ENCODE measurements around the gene PIGN. TPM values are rescaled to one million over a fixed set of nuclear protein-coding genes. Genes with fewer than 3 reads are reported as not detected.

PIGN gene
- total and polyA plus RNA-seq, 2 donors from 2014 or later = 4.5 to 30.5 TPM

GRCh38 chr18:62182220-62182619, 4.6 kb downstream of the PIGN start:
- Histone ChIP-seq H3K27ac (ENCODE audit: low read depth in 2 of 2, low read length in 2 of 2) (no peak overlapping the region), H3K27me3 (ENCODE audit: control insufficient read depth, insufficient read depth, low read length) (no peaks in the 10 kb centered on the region), H3K9ac (ENCODE audit: low read length in 3 of 3) (no peak overlapping the region), H3K4me1 (ENCODE audit: control insufficient read depth in 2 of 3, insufficient read depth in 2 of 3, low read depth in 1 of 3, low read length in 3 of 3) (peaks cover 0 to 8% (median 0%) of the 10 kb centered on the region in 3 donors), H3K36me3 (ENCODE audit: control insufficient read depth in 2 of 3, insufficient read depth in 3 of 3, low read length in 3 of 3) (no peaks in the 10 kb centered on the region), H3K9me3 (ENCODE audit: control insufficient read depth in 2 of 3, insufficient read depth in 1 of 3, low read length in 3 of 3) (no peaks in the 10 kb centered on the region), H3K4me3 (ENCODE audit: low read length in 3 of 3) (no peak overlapping the region)
- intact Hi-C loops (cut with DNase I) = loop anchor here (10.0 kb wide), 1 partner anchor 63 kb away; no protein-coding TSS in a partner anchor
- no peak for TF ChIP-seq CTCF (IDR thresholded peaks at IDR 0.05; ENCODE audit: borderline replicate concordance, extremely low read depth, insufficient read depth)
- DNase-seq (no peak), FAIRE-seq (no peak)

- H3K9ac ChIP-seq (ENCODE audit: low read length in 3 of 3) = no peak overlapping the region
- no peaks in the 10 kb centered on the region for H3K36me3 ChIP-seq (ENCODE audit: control insufficient read depth in 2 of 3, insufficient read depth in 3 of 3, low read length in 3 of 3)
- no peaks in the 10 kb centered on the region for H3K27me3 ChIP-seq (ENCODE audit: control insufficient read depth, insufficient read depth, low read length)
- H3K4me1 ChIP-seq (ENCODE audit: control insufficient read depth in 2 of 3, insufficient read depth in 2 of 3, low read depth in 1 of 3, low read length in 3 of 3) = no peaks in the 10 kb centered on the region
- intact Hi-C loops (cut with DNase I) = no loop called here
- no peaks in the 10 kb centered on the region for H3K9me3 ChIP-seq (ENCODE audit: control insufficient read depth in 2 of 3, insufficient read depth in 1 of 3, low read length in 3 of 3)
- DNase-seq = no peak
- no peak overlapping the region for H3K27ac ChIP-seq (ENCODE audit: low read depth in 2 of 2, low read length in 2 of 2)
- no peak for TF ChIP-seq CTCF (IDR thresholded peaks at IDR 0.05; ENCODE audit: borderline replicate concordance, extremely low read depth, insufficient read depth)
- no peak for FAIRE-seq
- no peak overlapping the region for H3K4me3 ChIP-seq (ENCODE audit: low read length in 3 of 3)
Observed at GRCh38 chr18:62179213-62179612, 7.6 kb downstream of the PIGN start.

- DNase-seq = no peak
- Histone ChIP-seq H3K9ac (ENCODE audit: low read length in 3 of 3) (no peak overlapping the region), H3K4me1 (ENCODE audit: control insufficient read depth in 2 of 3, insufficient read depth in 2 of 3, low read depth in 1 of 3, low read length in 3 of 3) (no peaks in the 10 kb centered on the region), H3K27me3 (ENCODE audit: control insufficient read depth, insufficient read depth, low read length) (no peaks in the 10 kb centered on the region), H3K4me3 (ENCODE audit: low read length in 3 of 3) (no peak overlapping the region), H3K36me3 (ENCODE audit: control insufficient read depth in 2 of 3, insufficient read depth in 3 of 3, low read length in 3 of 3) (no peaks in the 10 kb centered on the region), H3K9me3 (ENCODE audit: control insufficient read depth in 2 of 3, insufficient read depth in 1 of 3, low read length in 3 of 3) (no peaks in the 10 kb centered on the region), H3K27ac (ENCODE audit: low read depth in 2 of 2, low read length in 2 of 2) (no peak overlapping the region)
- intact Hi-C loops (cut with DNase I) = no loop called here
- no peak for TF ChIP-seq CTCF (IDR thresholded peaks at IDR 0.05; ENCODE audit: borderline replicate concordance, extremely low read depth, insufficient read depth)
- no peak for FAIRE-seq
Observed at GRCh38 chr18:62177271-62177670, 9.6 kb downstream of the PIGN start.

GRCh38 chr18:62175521-62175920, 11.3 kb downstream of the PIGN start:
- Histone ChIP-seq H3K9ac (ENCODE audit: low read length in 3 of 3) (no peak overlapping the region), H3K27me3 (ENCODE audit: control insufficient read depth, insufficient read depth, low read length) (no peaks in the 10 kb centered on the region), H3K4me1 (ENCODE audit: control insufficient read depth in 2 of 3, insufficient read depth in 2 of 3, low read depth in 1 of 3, low read length in 3 of 3) (no peaks in the 10 kb centered on the region), H3K36me3 (ENCODE audit: control insufficient read depth in 2 of 3, insufficient read depth in 3 of 3, low read length in 3 of 3) (no peaks in the 10 kb centered on the region), H3K9me3 (ENCODE audit: control insufficient read depth in 2 of 3, insufficient read depth in 1 of 3, low read length in 3 of 3) (no peaks in the 10 kb centered on the region), H3K27ac (ENCODE audit: low read depth in 2 of 2, low read length in 2 of 2) (no peak overlapping the region), H3K4me3 (ENCODE audit: low read length in 3 of 3) (no peak overlapping the region)
- intact Hi-C loops (cut with DNase I) = no loop called here
- DNase-seq (no peak), FAIRE-seq (no peak)
- TF ChIP-seq CTCF (IDR thresholded peaks at IDR 0.05; ENCODE audit: borderline replicate concordance, extremely low read depth, insufficient read depth) = no peak
